NCI-H748 treated with DMSO at 0.1 percent for 48 hours (cell line): ENCODE measurements around the gene GATA5.

Experiments
- DNase-seq: peaks from one replicate; lab custom pipeline; 2025; lab: John Stamatoyannopoulos, UW

Gene GATA5

DNA sequence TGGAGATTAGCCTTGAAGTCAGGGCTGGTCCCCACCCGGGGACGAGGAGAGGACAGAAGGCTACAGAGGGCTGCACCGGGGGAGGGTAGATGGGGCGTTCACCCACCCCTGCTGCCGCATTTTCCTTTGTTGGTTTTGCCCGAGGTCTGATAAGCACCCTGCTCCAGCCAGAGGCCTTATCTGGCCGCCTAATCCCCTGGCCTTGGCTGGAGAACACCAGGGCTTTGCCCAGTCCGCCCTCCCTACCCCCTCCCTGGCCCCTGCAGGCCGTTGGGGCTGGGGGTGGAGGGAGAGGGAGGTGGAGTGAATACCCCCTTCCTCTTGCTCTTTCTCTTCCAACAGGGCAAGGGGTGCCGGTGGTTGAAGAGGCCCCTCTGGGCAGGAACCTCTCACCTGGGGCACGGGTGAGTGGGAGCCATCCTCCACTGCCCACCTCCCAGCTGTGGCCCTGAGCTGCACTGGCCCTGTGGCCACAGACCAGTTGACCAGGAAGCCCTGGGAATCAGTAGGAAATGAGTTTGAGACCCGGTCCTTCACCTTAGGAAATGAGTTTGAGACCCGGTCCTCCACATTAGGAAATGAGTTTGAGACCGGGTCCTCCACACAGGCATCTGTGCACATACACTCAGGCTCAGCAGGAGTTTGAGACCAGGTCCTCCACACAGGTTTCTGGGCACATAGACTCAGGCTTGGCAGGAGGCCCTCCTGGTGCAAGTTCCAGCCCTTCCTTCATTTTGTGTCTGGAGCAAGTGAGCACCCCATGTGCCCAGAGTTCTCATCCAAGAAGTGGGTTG lies 12.0 kb upstream of the GATA5 start:
- DNase-seq, result no peak

DNA sequence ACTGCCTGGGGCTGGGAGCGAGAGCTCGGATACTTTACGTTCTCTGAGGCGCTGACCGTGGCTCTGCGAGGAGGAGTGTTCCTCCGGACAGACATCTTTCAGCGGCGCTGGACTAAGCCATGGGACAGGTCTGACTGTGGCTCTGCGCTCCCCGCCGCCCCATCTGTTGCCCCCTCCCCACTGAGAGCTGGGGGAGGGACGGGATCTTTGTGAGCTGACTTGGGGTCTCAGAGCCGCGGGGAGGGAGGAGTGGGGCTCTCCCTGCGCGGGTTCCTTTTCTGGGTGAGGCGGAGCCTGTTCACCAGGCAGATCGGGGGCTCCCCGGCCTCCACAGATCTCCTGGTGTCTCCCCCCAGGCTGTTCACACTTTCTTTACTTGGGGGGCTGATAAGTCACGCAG lies 11.3 kb upstream of the GATA5 start:
- no peak for DNase-seq

DNA sequence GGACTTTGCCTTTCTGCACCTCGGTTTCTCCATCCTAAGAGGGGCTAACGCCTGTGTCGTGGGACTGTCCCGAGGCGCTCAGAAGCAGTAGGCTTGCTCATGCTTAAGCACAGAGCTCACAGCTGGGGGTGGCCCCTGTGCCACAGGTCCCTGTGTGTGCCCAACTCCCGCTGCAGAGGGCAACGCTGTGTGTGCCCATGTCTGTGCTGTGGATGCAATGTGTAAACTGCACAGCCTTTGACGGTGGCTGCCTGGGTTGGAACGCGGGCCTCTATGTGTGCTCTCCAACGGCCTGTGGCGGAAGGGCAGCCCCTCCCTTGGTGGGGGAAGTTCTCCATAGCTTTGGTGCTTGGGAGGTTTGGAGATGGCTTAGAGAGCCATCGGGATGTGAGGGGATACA lies 10.7 kb upstream of the GATA5 start:
- DNase-seq, result no peak

DNA sequence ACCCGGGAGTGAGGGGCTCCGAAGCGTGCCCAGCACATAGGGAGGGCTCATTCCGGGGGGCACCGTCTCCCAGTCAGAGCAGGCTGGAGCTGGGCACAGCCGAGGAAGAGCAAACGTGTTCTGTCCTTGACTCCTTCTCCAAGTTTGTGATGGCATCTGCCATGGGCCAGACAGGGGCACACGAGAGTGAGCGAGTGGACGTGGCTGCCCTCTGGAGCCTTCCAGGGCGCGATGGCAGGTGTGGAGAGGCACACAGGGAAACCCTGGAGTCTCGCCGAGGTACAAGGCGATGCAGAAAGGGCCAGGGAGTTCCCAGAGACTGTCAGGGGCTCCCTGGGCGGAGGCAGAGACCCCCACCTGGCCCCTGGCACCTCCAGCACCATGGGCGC lies 9.9 kb upstream of the GATA5 start:
- DNase-seq, result no peak

DNA sequence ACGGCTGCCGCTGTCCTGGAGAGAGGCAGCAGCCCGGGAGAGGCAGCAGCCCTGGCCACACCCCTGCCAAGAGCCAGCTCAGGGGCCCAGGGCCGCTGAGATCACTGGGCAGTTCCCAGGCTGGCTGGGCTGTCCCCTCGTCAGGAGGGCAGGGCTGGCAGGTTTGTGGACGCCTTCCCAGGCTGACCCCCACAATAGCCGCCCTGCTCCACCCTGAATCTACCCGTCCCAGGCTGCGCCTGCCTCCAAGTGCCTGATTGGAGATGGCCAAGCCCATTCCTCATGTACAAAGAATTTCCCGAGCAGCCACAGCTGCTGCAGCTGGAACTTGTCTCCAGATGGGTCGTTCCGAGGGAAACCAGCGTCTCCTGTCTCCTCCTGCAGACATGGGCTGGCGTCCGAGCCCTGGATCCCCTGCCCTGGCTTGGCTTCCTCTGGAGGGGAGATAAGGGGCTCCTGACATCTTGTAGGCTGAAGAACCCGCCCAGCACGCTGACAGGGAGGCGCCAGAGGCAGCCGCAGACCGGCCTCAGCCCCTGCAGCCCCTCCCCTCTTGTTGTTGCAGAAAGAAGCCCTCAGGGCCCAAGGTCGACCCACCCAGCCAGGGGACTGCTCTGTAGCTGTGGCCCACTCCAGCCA lies 9.4 kb upstream of the GATA5 start:
- no peak for DNase-seq

DNA sequence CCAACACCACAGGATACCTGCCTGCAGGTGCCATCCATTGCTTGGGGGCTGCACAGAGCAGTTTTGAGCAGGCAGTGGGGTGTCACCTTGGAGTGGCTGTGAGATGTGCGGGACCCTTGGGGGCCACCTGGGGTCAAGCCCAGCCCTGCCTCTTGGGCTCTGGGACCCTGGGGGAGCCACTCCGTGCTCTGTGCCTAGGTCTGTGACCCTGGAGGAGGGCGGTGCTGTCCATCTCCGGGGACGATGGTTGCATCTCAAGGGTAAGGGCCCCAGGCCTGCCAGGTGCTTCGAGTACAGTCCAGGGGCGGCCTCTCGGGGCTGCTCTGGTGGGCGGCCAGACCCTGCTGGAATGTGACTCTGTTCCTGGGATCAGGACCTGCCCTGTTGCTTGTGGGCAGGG lies 8.7 kb upstream of the GATA5 start:
- DNase-seq, result no peak

DNA sequence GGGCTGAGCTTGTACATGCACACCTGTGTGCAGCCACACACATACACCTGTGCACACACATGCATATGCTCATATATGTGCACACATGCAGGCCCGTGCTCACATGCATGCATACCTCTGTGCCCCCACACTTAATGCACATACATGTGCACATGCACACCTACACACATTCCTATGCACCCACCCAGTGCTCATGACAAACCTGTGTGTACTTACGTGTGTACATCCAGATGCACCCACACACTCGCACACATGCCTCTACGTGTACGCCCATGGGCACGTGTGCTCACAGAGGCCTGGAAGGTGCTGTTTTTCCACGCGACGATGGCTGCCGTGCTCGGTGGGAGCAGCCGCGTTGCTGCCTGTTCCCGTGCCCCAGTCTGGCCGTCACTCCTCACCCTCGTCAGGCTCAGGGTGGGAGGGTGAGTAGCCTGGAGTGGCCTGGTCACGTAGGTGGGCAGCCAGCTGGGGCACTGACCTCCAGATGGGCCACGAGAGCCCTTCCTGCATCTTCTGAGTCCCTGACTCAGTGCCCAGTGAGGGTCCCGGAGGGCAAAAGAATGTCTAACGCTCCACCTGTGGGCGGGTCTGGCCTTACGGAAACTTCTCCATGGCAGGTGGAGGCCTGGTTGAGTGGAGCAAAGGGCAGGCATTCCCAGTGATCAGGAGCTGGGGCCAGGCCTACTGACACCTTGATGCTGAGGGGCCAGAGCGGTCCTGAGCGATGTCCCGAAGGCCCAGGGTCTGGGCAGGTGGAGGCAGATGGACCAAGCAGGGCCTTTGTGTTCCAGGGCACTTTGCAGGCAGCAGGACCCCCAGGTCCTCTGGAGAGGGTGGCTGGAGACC lies 8.0 kb upstream of the GATA5 start:
- no peak for DNase-seq

DNA sequence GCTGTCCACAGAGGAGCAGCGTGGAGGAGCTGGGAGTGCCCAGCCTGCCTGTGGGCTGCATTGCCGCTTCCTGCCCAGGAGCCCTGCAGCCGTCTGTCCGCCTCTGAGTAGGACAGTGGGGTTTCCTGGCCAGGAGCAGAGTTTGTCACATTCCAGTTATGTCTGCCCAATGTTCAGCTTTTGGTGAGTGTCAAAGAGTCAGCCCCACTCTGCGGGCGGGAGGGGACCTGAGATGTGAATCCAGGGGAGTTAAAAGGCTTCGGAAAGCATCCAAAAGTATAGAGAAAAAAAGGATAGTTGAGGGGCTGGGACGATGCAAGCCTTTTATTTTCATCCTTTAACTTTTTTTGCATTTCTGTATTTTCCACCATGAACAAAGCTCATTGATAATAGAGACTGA lies 7.2 kb upstream of the GATA5 start:
- DNase-seq, result no peak

DNA sequence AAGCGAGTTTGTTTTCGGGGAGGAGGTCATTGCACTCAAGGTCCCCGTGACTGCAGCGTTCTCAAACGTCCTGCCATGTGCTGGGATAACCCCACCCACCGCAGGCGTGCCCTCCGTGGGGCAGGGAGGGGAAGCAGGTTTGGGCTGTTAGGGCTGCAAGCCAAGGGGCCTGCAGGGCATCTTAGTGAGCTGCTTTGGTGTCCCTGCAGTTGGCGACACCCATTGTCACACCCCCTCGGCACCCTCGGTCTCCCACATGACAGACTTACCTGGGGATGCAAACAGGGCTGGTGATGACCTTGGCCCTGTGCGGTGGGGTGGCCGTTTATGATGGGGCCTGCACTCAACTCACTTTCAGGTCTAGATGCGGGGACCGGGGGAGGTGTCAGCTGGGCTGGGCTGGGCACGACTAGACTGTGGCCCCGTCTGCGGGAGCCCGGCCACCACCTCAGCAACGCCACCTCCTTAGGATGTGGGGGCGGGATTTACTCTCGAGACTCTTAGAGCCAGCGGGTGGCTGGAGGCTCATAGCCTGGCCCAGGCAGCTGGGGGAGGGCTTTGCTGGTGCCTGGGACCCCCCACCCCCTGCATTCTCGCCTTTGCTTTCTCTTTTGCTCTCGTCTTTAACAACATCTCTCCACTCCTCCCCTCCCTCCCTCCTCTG lies 6.5 kb upstream of the GATA5 start:
- DNase-seq, result no peak

DNA sequence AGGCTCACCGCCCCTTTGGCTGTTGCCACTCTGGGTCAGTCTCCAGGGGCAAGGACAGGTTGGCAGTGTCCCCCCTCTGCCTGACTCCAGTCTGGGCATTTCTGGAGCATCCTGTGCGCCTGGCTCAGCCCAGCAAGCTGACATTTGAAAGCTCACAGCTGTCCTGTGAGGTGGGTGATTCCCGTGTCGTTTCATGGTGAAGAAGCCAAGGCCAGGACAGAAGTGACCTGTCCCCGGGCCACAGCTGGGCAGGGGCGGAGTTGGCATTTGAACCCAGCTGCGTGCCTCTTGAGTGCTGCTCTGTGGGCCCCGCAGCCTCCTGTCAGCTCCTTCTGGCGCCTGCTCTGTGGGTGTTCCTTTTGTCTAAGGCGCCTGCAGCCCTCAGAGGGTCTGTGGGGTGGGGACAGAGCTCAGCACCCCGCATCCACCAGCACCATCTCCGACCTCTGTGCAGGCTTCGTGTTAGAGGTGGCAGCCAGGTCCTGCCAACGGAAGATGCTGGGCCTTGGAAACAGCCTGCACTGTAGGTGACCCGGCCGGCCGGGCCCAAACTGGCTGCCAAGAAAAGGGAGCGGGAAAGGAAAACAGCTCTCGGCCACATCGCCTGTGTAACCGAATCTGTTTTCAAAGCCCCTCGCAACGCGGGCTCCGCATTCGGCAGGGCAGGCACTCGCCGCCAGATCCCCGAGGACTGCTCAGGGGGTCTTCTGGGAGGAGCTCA lies 5.8 kb upstream of the GATA5 start:
- DNase-seq, result no peak

DNA sequence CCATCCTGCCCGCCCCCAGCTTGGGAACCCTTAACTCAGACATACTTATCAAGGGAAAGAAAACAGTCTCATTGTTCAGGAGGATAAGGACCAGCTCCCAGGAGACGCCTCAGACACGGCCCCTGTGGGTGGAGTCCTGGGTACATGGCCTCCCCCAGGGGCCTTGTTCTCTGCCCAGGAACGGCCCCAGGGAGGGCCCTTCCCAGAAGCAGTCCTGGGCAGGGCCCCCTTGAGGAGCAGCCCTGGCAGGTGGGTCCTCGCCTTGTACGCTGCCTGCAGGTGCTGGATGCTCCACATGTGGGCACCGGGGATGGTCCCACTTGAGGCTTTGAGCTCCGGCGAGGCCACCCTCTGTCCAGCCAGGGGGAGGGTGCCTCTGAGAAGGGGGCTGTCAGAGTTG lies 4.5 kb upstream of the GATA5 start:
- no peak for DNase-seq

DNA sequence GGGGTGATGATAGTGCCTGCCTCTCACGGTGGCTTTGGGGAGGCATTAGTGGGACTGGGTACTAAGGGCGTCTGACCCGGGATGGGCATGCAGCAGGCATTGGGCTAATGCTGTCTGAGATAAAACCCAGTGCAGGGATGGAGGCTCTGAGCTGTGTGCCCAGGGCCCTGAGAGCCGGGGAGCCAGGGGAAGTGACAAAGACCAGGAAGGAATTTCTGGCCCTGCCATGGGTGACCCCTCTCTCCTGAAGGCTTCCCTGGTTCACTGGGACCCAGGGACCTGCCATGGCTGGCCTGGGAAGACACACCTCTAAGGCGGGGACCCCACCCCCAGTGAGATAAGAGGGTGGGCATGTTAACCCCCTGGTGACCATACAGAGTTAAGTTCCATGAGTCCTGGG lies 3.9 kb upstream of the GATA5 start:
- DNase-seq, result no peak

DNA sequence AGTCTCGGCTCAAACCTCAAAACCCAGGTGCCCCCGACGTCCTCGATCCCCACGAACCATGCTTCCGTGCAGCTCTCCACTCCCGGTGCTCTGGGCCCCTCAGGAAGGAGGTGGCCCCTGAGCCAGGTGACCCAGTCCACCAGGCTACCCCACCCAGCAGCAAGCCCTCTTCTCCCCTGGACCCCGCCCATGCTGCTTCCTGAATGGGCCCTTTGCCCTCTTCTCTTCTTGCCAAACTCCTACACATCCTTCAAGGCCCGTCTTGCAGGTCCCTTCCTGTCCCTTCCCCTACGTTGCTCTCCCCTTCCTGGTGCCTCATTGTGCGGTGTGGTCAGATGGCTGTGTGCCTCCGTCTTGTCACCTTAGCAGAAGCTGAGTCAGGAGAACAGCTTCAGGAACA lies 3.4 kb upstream of the GATA5 start:
- DNase-seq, result no peak

DNA sequence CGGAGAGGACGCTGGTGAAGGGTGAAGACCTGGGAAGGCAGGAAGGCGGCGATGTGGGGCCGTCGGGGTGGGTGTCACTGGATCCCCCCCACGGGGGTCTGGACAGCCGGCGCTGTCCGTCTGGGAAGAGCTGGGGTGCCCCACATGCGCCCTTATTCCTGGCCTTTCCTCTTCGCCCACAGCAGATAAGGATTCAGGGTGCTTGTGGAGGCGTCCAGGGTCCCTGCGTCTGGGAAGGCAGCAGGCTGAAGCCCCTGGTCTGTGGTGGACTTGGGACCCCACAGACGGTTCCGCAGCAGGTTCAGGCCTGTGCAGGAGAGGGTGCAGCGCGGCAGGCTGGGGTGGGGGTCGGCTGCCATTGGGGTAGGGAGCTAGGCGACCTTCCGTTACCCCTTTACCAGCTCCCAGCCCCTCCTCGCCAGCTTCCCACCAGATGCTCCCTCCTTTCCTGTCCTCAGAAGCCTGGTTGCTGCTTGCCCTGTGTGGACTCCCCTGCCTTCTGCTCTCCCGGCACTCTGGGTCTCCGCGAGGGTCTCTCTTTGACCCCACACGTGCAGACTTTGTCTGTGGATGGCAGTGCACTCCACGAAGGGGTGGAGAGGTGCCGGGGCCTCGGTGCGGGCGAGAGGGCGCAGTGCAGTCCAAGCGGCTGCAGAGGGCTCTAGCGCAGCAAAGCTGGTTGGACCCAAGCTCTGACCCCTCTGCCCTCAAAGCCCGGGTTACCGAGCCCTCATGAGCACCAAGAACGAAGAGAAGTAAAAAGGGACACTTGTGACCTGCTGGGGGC lies 2.1 kb upstream of the GATA5 start:
- DNase-seq, result no peak

DNA sequence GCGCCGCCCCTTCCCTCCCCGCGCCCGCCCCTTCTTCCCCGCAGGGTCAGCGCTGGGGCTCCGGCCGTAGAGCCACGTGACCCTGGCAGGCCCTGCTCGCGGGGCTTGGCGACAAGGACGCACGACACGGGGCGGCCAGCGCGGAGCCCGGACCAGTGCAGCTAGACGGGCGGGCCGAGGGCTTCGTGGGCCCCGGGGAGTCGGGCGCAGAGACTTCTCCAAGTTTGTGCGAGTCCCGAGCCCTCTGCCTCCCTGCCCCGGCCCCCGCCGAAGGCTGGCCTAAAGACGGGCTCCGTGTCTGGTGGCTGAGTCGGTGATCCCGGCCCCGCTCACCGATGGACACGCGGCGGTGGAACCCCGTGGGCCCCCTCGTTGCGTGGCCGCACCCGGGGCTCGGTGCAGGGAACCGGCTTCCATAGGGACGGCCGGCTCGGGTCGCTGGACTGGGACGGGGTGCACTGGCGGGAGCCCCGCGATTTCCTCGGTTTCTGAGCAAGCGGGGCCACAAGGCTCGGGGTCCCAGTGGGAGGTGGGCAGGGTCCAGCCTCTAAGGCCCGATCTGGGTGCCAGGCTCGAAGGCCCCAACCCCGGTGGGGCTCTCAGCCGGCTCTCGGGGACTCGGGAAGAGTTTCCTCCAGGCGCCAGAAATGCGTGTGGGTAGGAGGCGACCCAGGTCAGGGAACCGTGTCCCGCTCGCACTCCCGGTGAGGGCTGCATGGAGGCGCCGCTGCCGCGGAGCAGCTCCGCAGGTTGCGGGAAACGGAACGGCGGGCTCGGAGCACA lies 452 bp upstream of the GATA5 start:
- DNase-seq, result no peak

DNA sequence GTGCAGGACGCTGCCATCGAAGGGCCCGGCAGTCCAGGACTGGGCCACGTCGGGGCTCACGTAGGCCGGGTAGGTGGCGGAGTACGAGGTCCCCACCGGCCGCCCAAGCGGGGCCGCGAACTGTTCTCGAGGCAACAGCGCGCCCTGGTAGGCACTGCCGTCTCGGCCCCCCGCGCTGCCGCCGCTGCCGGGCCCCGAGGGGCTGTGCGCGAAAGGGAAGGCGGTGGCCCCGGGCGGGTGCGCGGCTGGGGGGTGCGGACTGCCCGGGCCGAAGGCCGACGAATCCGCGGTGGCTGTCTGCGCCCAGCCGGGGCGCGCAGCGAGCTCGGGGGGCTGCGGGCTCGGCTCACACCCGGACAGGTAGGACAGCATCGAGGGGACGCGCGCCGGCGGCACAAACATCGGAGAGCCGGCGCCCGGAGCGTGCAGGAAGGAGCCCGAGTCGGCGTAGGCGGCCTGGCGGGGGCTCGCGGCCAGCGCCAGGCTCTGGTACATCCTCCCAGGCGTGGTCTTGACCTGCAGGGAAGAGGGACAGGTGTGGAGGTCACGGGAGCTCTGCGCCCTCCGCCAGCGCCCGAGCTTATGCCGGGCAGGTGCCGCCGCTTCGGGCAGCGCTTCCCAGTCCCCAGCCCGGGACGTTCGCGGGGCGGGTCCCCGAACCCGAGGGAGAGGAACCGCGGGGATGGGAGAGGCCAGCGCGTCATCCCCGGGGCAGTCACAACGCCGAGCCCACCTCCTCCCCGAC lies 596 bp downstream of the GATA5 start:
- no peak for DNase-seq

DNA sequence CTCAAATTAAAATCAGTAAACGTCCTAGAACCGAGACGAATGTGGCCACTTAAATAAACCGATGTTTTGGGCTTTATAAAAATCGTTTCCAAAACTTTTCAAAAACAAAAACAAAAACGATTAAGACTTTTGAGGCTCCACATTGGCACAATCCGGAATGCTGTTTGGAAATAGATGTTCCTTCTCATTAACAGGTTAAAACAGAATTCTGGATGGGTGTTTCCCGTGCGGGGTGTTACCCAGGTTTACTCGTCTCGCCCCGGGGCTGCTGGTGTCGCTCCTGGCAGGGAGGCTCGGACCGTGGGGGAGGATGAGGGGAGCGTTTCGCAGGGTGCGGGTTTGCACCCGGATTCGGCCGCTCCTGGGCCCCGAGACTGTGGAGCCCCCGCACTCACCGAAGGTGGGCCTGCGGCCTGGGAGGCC lies 1.2 kb downstream of the GATA5 start:
- no peak for DNase-seq

DNA sequence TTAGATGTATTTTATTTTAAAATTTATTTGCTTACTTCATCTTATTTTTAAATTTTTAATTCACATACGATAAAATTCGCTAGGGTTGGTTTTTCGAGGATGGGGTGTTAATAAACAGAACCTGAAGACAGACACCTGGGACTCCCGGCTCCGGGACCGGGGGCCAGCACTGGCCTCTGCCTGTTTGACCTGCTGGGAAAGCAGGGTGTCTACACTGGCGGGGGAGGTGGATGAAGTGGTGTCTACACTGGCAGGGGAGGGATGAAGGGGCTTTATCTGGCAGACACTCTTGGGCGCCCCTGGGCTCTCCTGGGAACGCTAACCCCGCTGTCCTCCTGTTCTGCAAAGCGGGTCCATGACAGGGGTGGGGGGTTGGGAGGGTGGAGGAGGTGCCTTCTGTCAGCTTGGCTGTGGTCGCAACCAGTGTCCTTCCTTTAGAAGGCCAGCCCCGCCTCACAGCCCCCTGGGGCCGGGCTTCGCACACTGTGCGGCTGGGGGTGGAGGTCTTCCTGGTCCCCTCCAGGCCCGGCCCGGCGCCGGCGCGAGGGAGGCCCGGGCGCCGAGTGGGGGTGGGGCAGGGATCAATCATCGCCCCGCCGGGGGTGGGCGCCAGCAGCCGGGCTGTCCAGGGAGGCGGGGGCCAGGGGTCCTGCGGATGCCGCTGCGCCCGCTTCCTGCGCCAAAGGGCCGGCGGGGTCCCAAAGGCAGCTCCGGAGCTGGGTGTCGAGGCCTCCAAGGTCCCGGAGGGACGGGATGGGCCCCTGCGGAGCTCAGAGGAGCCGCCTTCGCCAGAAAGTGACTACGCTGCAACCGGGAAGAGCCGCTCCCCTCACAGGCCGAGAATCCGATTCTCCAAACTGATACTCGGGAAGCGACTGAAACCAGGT lies 1.8 kb downstream of the GATA5 start:
- no peak for DNase-seq
